Measurements from ENCODE around the gene CFAP206. TPM values are rescaled to one million over a fixed set of nuclear protein-coding genes. Genes with fewer than 3 reads are reported as not detected.

The CFAP206 gene
- polyA plus RNA-seq, 4 donors: 0.03 to 0.06 TPM; not detected in 2

GRCh38 chr6:87431263-87431662 is 23.5 kb downstream of the CFAP206 start:
- Histone ChIP-seq H3K9me3 (ENCODE audit: control insufficient read depth in 2 of 2, insufficient read depth in 1 of 2, low read depth in 1 of 2, low read length in 1 of 2) (no peaks in the 10 kb centered on the region), H3K27me3 (ENCODE audit: control insufficient read depth in 3 of 3, insufficient read depth in 3 of 3, low read length in 3 of 3) (no peaks in the 10 kb centered on the region), H3K27ac (ENCODE audit: low read depth in 1 of 3, low read length in 2 of 3) (no peak overlapping the region), H3K36me3 (ENCODE audit: control insufficient read depth in 3 of 3, insufficient read depth in 2 of 3, low read depth in 1 of 3, low read length in 3 of 3) (no peaks in the 10 kb centered on the region), H3K4me1 (ENCODE audit: control insufficient read depth in 3 of 3, insufficient read depth in 2 of 3, low read depth in 1 of 3, low read length in 2 of 3) (no peaks in the 10 kb centered on the region), H3K4me3 (ENCODE audit: low read depth in 1 of 3, low read length in 3 of 3) (no peak overlapping the region)
- 80 to 87% (median 87%) methylated on average over 5 of the region's 5 CpGs for WGBS, 3 donors
- no peak for DNase-seq
- FAIRE-seq: no peak

- H3K4me1 ChIP-seq (ENCODE audit: control insufficient read depth in 3 of 3, insufficient read depth in 2 of 3, low read depth in 1 of 3, low read length in 2 of 3): no peaks in the 10 kb centered on the region
- 13 to 21% (median 17%) methylated on average over 4 of the region's 4 CpGs for WGBS, 3 donors
- H3K4me3 ChIP-seq (ENCODE audit: low read depth in 1 of 3, low read length in 3 of 3): no peak overlapping the region
- no peaks in the 10 kb centered on the region for H3K9me3 ChIP-seq (ENCODE audit: control insufficient read depth in 2 of 2, insufficient read depth in 1 of 2, low read depth in 1 of 2, low read length in 1 of 2)
- no peaks in the 10 kb centered on the region for H3K27me3 ChIP-seq (ENCODE audit: control insufficient read depth in 3 of 3, insufficient read depth in 3 of 3, low read length in 3 of 3)
- H3K27ac ChIP-seq (ENCODE audit: low read depth in 1 of 3, low read length in 2 of 3): no peak overlapping the region
- FAIRE-seq (no peak), DNase-seq (peak; percentile 29 to 80)
- H3K36me3 ChIP-seq (ENCODE audit: control insufficient read depth in 3 of 3, insufficient read depth in 2 of 3, low read depth in 1 of 3, low read length in 3 of 3): no peaks in the 10 kb centered on the region
These were observed 28.7 kb downstream of the CFAP206 start for GRCh38 chr6:87436435-87436834.

GRCh38 chr6:87441711-87442110 is 33.9 kb downstream of the CFAP206 start:
- H3K27me3 ChIP-seq (ENCODE audit: control insufficient read depth in 3 of 3, insufficient read depth in 3 of 3, low read length in 3 of 3): peaks cover 0 to 3% (median 0%) of the 10 kb centered on the region in 3 donors
- H3K4me1 ChIP-seq (ENCODE audit: control insufficient read depth in 3 of 3, insufficient read depth in 2 of 3, low read depth in 1 of 3, low read length in 2 of 3): no peaks in the 10 kb centered on the region
- H3K27ac ChIP-seq (ENCODE audit: low read depth in 1 of 3, low read length in 2 of 3): no peak overlapping the region
- no peaks in the 10 kb centered on the region for H3K9me3 ChIP-seq (ENCODE audit: control insufficient read depth in 2 of 2, insufficient read depth in 1 of 2, low read depth in 1 of 2, low read length in 1 of 2)
- no peak overlapping the region for H3K4me3 ChIP-seq (ENCODE audit: low read depth in 1 of 3, low read length in 3 of 3)
- H3K36me3 ChIP-seq (ENCODE audit: control insufficient read depth in 3 of 3, insufficient read depth in 2 of 3, low read depth in 1 of 3, low read length in 3 of 3): no peaks in the 10 kb centered on the region
- no peak for DNase-seq
- FAIRE-seq: no peak
- WGBS, 3 donors: 73 to 82% (median 76%) methylated on average over 5 of the region's 5 CpGs

- Histone ChIP-seq H3K36me3 (ENCODE audit: control insufficient read depth in 3 of 3, insufficient read depth in 2 of 3, low read depth in 1 of 3, low read length in 3 of 3) (no peaks in the 10 kb centered on the region), H3K27ac (ENCODE audit: low read depth in 1 of 3, low read length in 2 of 3) (no peak overlapping the region), H3K27me3 (ENCODE audit: control insufficient read depth in 3 of 3, insufficient read depth in 3 of 3, low read length in 3 of 3) (peaks cover 0 to 3% (median 0%) of the 10 kb centered on the region in 3 donors), H3K4me3 (ENCODE audit: low read depth in 1 of 3, low read length in 3 of 3) (no peak overlapping the region), H3K4me1 (ENCODE audit: control insufficient read depth in 3 of 3, insufficient read depth in 2 of 3, low read depth in 1 of 3, low read length in 2 of 3) (no peaks in the 10 kb centered on the region), H3K9me3 (ENCODE audit: control insufficient read depth in 2 of 2, insufficient read depth in 1 of 2, low read depth in 1 of 2, low read length in 1 of 2) (no peaks in the 10 kb centered on the region)
- DNase-seq (no peak), FAIRE-seq (no peak)
- 95 to 100% (median 96%) methylated on average over 2 of the region's 2 CpGs for WGBS, 3 donors
These were observed 36.6 kb downstream of the CFAP206 start for GRCh38 chr6:87444362-87444761.

- Histone ChIP-seq H3K9me3 (ENCODE audit: control insufficient read depth in 2 of 2, insufficient read depth in 1 of 2, low read depth in 1 of 2, low read length in 1 of 2) (no peaks in the 10 kb centered on the region), H3K36me3 (ENCODE audit: control insufficient read depth in 3 of 3, insufficient read depth in 2 of 3, low read depth in 1 of 3, low read length in 3 of 3) (no peaks in the 10 kb centered on the region), H3K27ac (ENCODE audit: low read depth in 1 of 3, low read length in 2 of 3) (no peak overlapping the region), H3K4me3 (ENCODE audit: low read depth in 1 of 3, low read length in 3 of 3) (no peak overlapping the region), H3K27me3 (ENCODE audit: control insufficient read depth in 3 of 3, insufficient read depth in 3 of 3, low read length in 3 of 3) (peaks cover 0 to 6% (median 0%) of the 10 kb centered on the region in 3 donors), H3K4me1 (ENCODE audit: control insufficient read depth in 3 of 3, insufficient read depth in 2 of 3, low read depth in 1 of 3, low read length in 2 of 3) (peaks cover 0 to 4% (median 0%) of the 10 kb centered on the region in 3 donors)
- DNase-seq (peak; percentile 68 to 71), FAIRE-seq (no peak)
- WGBS, 3 donors: 20 to 61% (median 42%) methylated on average over 2 of the region's 2 CpGs
These were observed 57.3 kb downstream of the CFAP206 start for GRCh38 chr6:87465051-87465450.

- Histone ChIP-seq H3K27ac (ENCODE audit: low read depth in 1 of 3, low read length in 2 of 3) (peak within 1 kb of the TSS; percentile 88 to 95 (median 90)), H3K36me3 (ENCODE audit: control insufficient read depth in 3 of 3, insufficient read depth in 2 of 3, low read depth in 1 of 3, low read length in 3 of 3) (no peaks in the 10 kb centered on the region), H3K4me1 (ENCODE audit: control insufficient read depth in 3 of 3, insufficient read depth in 2 of 3, low read depth in 1 of 3, low read length in 2 of 3) (no peaks in the 10 kb centered on the region), H3K27me3 (ENCODE audit: control insufficient read depth in 3 of 3, insufficient read depth in 3 of 3, low read length in 3 of 3) (no peaks in the 10 kb centered on the region), H3K9me3 (ENCODE audit: control insufficient read depth in 2 of 2, insufficient read depth in 1 of 2, low read depth in 1 of 2, low read length in 1 of 2) (no peaks in the 10 kb centered on the region), H3K4me3 (ENCODE audit: low read depth in 1 of 3, low read length in 3 of 3) (peak within 1 kb of the TSS; percentile 87 to 97 (median 94))
- peak; percentile 79 to 96 for DNase-seq
- 0 to 1% (median 0%) methylated on average over 60 to 70 of the region's 70 CpGs for WGBS, 3 donors
- FAIRE-seq: no peak
These were observed 65.0 kb downstream of the CFAP206 start, which contains the start of gene SLC35A1 for GRCh38 chr6:87472525-87473418. Gene SLC35A1 (plus strand): TSS chr6:87472974. CDS start chr6:87473004, 30 bp downstream.

GRCh38 chr6:87473419-87473903 is 65.7 kb downstream of the CFAP206 start:
- 1% methylated on average over 15 of the region's 15 CpGs for WGBS, 3 donors
- peak overlapping the region; percentile 88 to 95 (median 90) for H3K27ac ChIP-seq (ENCODE audit: low read depth in 1 of 3, low read length in 2 of 3)
- H3K4me3 ChIP-seq (ENCODE audit: low read depth in 1 of 3, low read length in 3 of 3): peak overlapping the region; percentile 87 to 97 (median 94)
- H3K9me3 ChIP-seq (ENCODE audit: control insufficient read depth in 2 of 2, insufficient read depth in 1 of 2, low read depth in 1 of 2, low read length in 1 of 2): no peaks in the 10 kb centered on the region
- peak; percentile 68 to 69 for DNase-seq
- no peaks in the 10 kb centered on the region for H3K4me1 ChIP-seq (ENCODE audit: control insufficient read depth in 3 of 3, insufficient read depth in 2 of 3, low read depth in 1 of 3, low read length in 2 of 3)
- FAIRE-seq: no peak
- no peaks in the 10 kb centered on the region for H3K27me3 ChIP-seq (ENCODE audit: control insufficient read depth in 3 of 3, insufficient read depth in 3 of 3, low read length in 3 of 3)
- no peaks in the 10 kb centered on the region for H3K36me3 ChIP-seq (ENCODE audit: control insufficient read depth in 3 of 3, insufficient read depth in 2 of 3, low read depth in 1 of 3, low read length in 3 of 3)

GRCh38 chr6:87481931-87482330 is 74.2 kb downstream of the CFAP206 start:
- Histone ChIP-seq H3K4me1 (ENCODE audit: control insufficient read depth in 3 of 3, insufficient read depth in 2 of 3, low read depth in 1 of 3, low read length in 2 of 3) (no peaks in the 10 kb centered on the region), H3K36me3 (ENCODE audit: control insufficient read depth in 3 of 3, insufficient read depth in 2 of 3, low read depth in 1 of 3, low read length in 3 of 3) (peaks cover 0 to 14% (median 1%) of the 10 kb centered on the region in 3 donors), H3K27ac (ENCODE audit: low read depth in 1 of 3, low read length in 2 of 3) (no peak overlapping the region), H3K27me3 (ENCODE audit: control insufficient read depth in 3 of 3, insufficient read depth in 3 of 3, low read length in 3 of 3) (no peaks in the 10 kb centered on the region), H3K9me3 (ENCODE audit: control insufficient read depth in 2 of 2, insufficient read depth in 1 of 2, low read depth in 1 of 2, low read length in 1 of 2) (peaks cover 1 to 13% of the 10 kb centered on the region in 2 donors), H3K4me3 (ENCODE audit: low read depth in 1 of 3, low read length in 3 of 3) (no peak overlapping the region)
- WGBS, 3 donors: 86 to 93% (median 91%) methylated on average over 3 of the region's 3 CpGs
- DNase-seq (no peak), FAIRE-seq (no peak)
